GM23338 (cell line): Measurements from ENCODE around the gene KCNN2. TPM values are rescaled to one million over a fixed set of nuclear protein-coding genes. Genes with fewer than 3 reads are reported as not detected.

Source experiments
- ATAC-seq: fragments of 200-7000 bp; cut with Tn5 transposase; 3 replicates; pipeline ENCODE4 v1.9.1; 2020
- DNase-seq: peaks from one replicate; pipeline ENCODE4 v3.0.0-alpha.2; 2015; ENCODE audit warnings: low spot score
- H2AFZ ChIP-seq: fragments of 200-600 bp; sonication (generic); 2 replicates; pipeline ENCODE4 v1.8.0; 2016; ENCODE audit warnings: antibody characterized with exemption, mild to moderate bottlenecking, moderate library complexity
- H3F3A ChIP-seq: fragments of 200-600 bp; sonication (generic); replicated peaks from 2 replicates; pipeline ENCODE4 v1.8.0; 2017; ENCODE audit warnings: antibody characterized with exemption, mixed run types, low read depth
- H3K27ac ChIP-seq: fragments of 200-600 bp; sonication (generic); 2 replicates; pipeline ENCODE4 v1.6.1; 2016; ENCODE audit warnings: low read depth
- H3K27me3 ChIP-seq: fragments of 200-600 bp; sonication (generic); 2 replicates; pipeline ENCODE4 v1.8.0; 2016; ENCODE audit warnings: mild to moderate bottlenecking, mixed run types, moderate library complexity; ENCODE audit not compliant: insufficient read depth
- H3K36me3 ChIP-seq: fragments of 200-600 bp; sonication (generic); 2 replicates; pipeline ENCODE4 v1.8.0; 2016; ENCODE audit warnings: mild to moderate bottlenecking; ENCODE audit not compliant: insufficient read depth
- H3K4me1 ChIP-seq: fragments of 200-600 bp; sonication (generic); 2 replicates; pipeline ENCODE4 v1.8.0; 2016; ENCODE audit warnings: mild to moderate bottlenecking, moderate library complexity; ENCODE audit not compliant: insufficient read depth
- H3K4me2 ChIP-seq: fragments of 200-600 bp; sonication (generic); 2 replicates; pipeline ENCODE4 v1.7.1; 2017; ENCODE audit warnings: mixed run types
- H3K4me3 ChIP-seq: fragments of 200-600 bp; sonication (generic); 2 replicates; pipeline ENCODE4 v1.6.1; 2016; ENCODE audit warnings: mixed run types
- H3K79me2 ChIP-seq: fragments of 200-600 bp; sonication (generic); replicated peaks from 2 replicates; pipeline ENCODE4 v1.8.0; 2017; ENCODE audit warnings: mild to moderate bottlenecking; ENCODE audit not compliant: insufficient read depth
- H3K9me2 ChIP-seq: fragments of 200-600 bp; sonication (generic); 2 replicates; pipeline ENCODE4 v1.8.0; 2017; ENCODE audit not compliant: insufficient read depth
- H4K20me1 ChIP-seq: fragments of 200-600 bp; sonication (generic); replicated peaks from 2 replicates; pipeline ENCODE4 v1.8.0; 2017; ENCODE audit warnings: mild to moderate bottlenecking; ENCODE audit not compliant: insufficient read depth
- H3K27ac Mint-ChIP-seq: 2 replicates; pipeline ENCODE4 v1.8.0; 2020; ENCODE audit warnings: inconsistent platforms, mild to moderate bottlenecking, moderate library complexity, mixed read lengths
- H3K27me3 Mint-ChIP-seq: 3 replicates; pipeline ENCODE4 v1.8.0; 2022; ENCODE audit warnings: low read depth, mild to moderate bottlenecking, moderate library complexity, mixed read lengths, inconsistent platforms; ENCODE audit not compliant: insufficient read depth, poor library complexity
- H3K36me3 Mint-ChIP-seq: 3 replicates; pipeline ENCODE4 v1.8.0; 2021; ENCODE audit warnings: low read depth, mild to moderate bottlenecking, inconsistent platforms, moderate library complexity, mixed read lengths
- H3K4me1 Mint-ChIP-seq: 3 replicates; pipeline ENCODE4 v1.8.0; 2020; ENCODE audit warnings: mild to moderate bottlenecking, inconsistent platforms, mixed read lengths
- H3K4me3 Mint-ChIP-seq: 3 replicates; pipeline ENCODE4 v1.8.0; 2021; ENCODE audit warnings: moderate library complexity, mild to moderate bottlenecking, inconsistent platforms, mixed read lengths
- H3K9me3 Mint-ChIP-seq: 3 replicates; pipeline ENCODE4 v1.8.0; 2020; ENCODE audit warnings: moderate library complexity, mild to moderate bottlenecking, inconsistent platforms, mixed read lengths
- CREB1 ChIP-seq: fragments of 250-450 bp; sonication (Bioruptor Pico); IDR thresholded peaks from 2 replicates; pipeline ENCODE4 v1.5.0; 2020; ENCODE audit warnings: low read depth, mild to moderate bottlenecking, moderate library complexity
- CTCF ChIP-seq, 2 experiments: fragments of 200-600 bp in 1 of 2; sonication (generic) in 1 of 2; conservative IDR thresholded peaks; 2 replicates each; pipeline versions ENCODE4 v1.5.1 to v1.6.1; 2016 to 2017; ENCODE audit warnings: antibody characterized with exemption in 2 of 2, low read depth in 2 of 2, mild to moderate bottlenecking in 2 of 2, moderate library complexity in 1 of 2
- ETS1 ChIP-seq: IDR thresholded peaks from 2 replicates; pipeline ENCODE4 v1.6.1; 2016; ENCODE audit warnings: antibody characterized with exemption
- EZH2 ChIP-seq: fragments of 200-600 bp; sonication (generic); IDR thresholded peaks from one replicate; pipeline ENCODE4 v1.8.0; 2017; ENCODE audit warnings: antibody characterized with exemption, mild to moderate bottlenecking, low read depth; ENCODE audit not compliant: unreplicated experiment
- EZH2phosphoT487 ChIP-seq: fragments of 200-600 bp; sonication (generic); IDR thresholded peaks from one replicate; pipeline ENCODE4 v1.8.1; 2018; ENCODE audit warnings: antibody characterized with exemption; ENCODE audit not compliant: unreplicated experiment
- JUNB ChIP-seq: IDR thresholded peaks from one replicate; pipeline ENCODE4 v1.6.1; 2016; ENCODE audit warnings: antibody characterized with exemption; ENCODE audit not compliant: unreplicated experiment
- NANOG ChIP-seq: IDR thresholded peaks from 2 replicates; pipeline ENCODE4 v1.6.1; 2016; ENCODE audit warnings: antibody characterized with exemption, borderline replicate concordance
- POLR2AphosphoS5 ChIP-seq: IDR thresholded peaks from 2 replicates; pipeline ENCODE4 v1.6.1; 2016; ENCODE audit warnings: antibody characterized with exemption, low read depth
- REST ChIP-seq: IDR thresholded peaks from one replicate; pipeline ENCODE4 v1.6.1; 2018; ENCODE audit warnings: antibody characterized with exemption; ENCODE audit not compliant: unreplicated experiment
- STAT1 ChIP-seq: IDR thresholded peaks from one replicate; pipeline ENCODE4 v1.6.1; 2016; ENCODE audit warnings: antibody characterized with exemption; ENCODE audit not compliant: unreplicated experiment
- ZNF114 ChIP-seq: fragments of 250-450 bp; sonication (Bioruptor Pico); IDR thresholded peaks from 2 replicates; pipeline ENCODE4 v1.5.0; 2020; ENCODE audit warnings: mild to moderate bottlenecking, moderate library complexity
- ZNF331 ChIP-seq: fragments of 250-450 bp; sonication (Bioruptor Pico); IDR thresholded peaks from 2 replicates; pipeline ENCODE4 v1.5.0; 2020; ENCODE audit warnings: low read depth, mild to moderate bottlenecking, moderate library complexity
- ZNF462 ChIP-seq: fragments of 250-450 bp; sonication (Bioruptor Pico); IDR thresholded peaks from 2 replicates; pipeline ENCODE4 v1.5.0; 2020; ENCODE audit warnings: mild to moderate bottlenecking, moderate library complexity
- polyA plus RNA-seq: library from polyadenylated mRNA; unstranded; fragments of >200 nt; fragmentation: Nextera tagmentation; extraction: Ambion mirVana; gene quantifications from 2 replicates; pipeline ENCODE4 v1.2.1, GENCODE V29; 2016
- total RNA-seq: library from RNA; depleted of rRNA; stranded (reverse); fragments of >200 nt; shearing (Covaris generic); gene quantifications from 2 replicates; pipeline ENCODE4 v1.2.3, GENCODE V29; 2014

KCNN2 gene
- total and polyA plus RNA-seq, 2 experiments from 2014 or later: 14.7 to 15.9 TPM

GRCh38 chr5:114438471-114438870 lies 76.6 kb downstream of the KCNN2 start:
- H3K4me3 Mint-ChIP-seq: no peak overlapping the region
- Histone ChIP-seq H3K27me3 (no peaks in the 10 kb centered on the region), H2AFZ (no peak overlapping the region), H3K4me2 (no peak overlapping the region), H3K79me2 (peaks cover 96% of the 10 kb centered on the region), H3F3A (no peaks in the 10 kb centered on the region), H4K20me1 (no peaks in the 10 kb centered on the region), H3K4me1 (peaks cover 59% of the 10 kb centered on the region), H3K4me3 (no peak overlapping the region), H3K27ac (no peak overlapping the region), H3K36me3 (no peaks in the 10 kb centered on the region), H3K9me2 (no peaks in the 10 kb centered on the region)
- no peaks in the 10 kb centered on the region for H3K9me3 Mint-ChIP-seq
- H3K27ac Mint-ChIP-seq: peak overlapping the region; percentile 88
- H3K27me3 Mint-ChIP-seq: no peaks in the 10 kb centered on the region
- peak; percentile 52 for DNase-seq
- TF ChIP-seq STAT1 (no peak), ZNF114 (CRISPR knock-in tag) (no peak), EZH2phosphoT487 (no peak), REST (no peak), ETS1 (no peak), CTCF (conservative IDR thresholded peaks at IDR 0.05; ENCODE audit: low read depth in 2 of 2) (no peak), NANOG (no peak), ZNF462 (CRISPR knock-in tag) (no peak), CREB1 (CRISPR knock-in tag) (no peak), JUNB (no peak), EZH2 (no peak), ZNF331 (no peak), POLR2AphosphoS5 (no peak)
- peaks cover 6% of the 10 kb centered on the region for H3K36me3 Mint-ChIP-seq
- no peak for ATAC-seq
- peaks cover 60% of the 10 kb centered on the region for H3K4me1 Mint-ChIP-seq
